C4-2B (cell line): ENCODE data around the gene NAV2.

Experiments
- CTCF ChIP-seq: fragments of 450-650 bp; conservative IDR thresholded peaks from 2 replicates; pipeline ENCODE4 v1.5.1; 2017; ENCODE audit warnings: mild to moderate bottlenecking
- ZFX ChIP-seq: fragments of 450-650 bp; IDR thresholded peaks from 2 replicates; pipeline ENCODE4 v1.6.1; 2017

GRCh38 chr11:19683862-19684491 is 28.7 kb upstream of the NAV2 start:
- no peak for TF ChIP-seq CTCF
- no peak for TF ChIP-seq ZFX
